ENCODE data around the gene SNX27.

DNA sequence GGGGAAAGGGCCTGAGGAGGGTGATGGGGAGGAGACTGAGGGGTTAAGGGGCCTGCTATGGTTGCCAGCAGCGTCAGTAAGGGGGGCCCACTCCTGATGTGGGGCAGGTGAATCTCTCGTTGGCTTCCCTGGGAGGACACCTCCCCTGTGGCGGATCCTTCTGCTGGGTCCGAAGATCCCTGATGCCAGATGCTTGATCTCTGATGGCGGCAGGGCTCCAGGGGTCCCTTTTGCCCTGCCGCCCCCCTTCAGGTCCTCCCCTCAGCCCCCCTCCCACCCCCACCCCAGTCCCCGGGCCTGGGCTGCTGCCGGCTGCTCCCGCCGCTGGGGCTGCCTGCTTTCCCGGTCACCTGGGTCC, 104.5 kb downstream of the SNX27 start:
- TF ChIP-seq TAF1 (IDR thresholded peaks at IDR 0.05; ENCODE audit: borderline replicate concordance, insufficient read depth, low read length) (no peak), POLR2AphosphoS5 (IDR thresholded peaks at IDR 0.05; ENCODE audit: low read depth, low read length) (no peak)
- TF ChIP-seq, protein P1, sequence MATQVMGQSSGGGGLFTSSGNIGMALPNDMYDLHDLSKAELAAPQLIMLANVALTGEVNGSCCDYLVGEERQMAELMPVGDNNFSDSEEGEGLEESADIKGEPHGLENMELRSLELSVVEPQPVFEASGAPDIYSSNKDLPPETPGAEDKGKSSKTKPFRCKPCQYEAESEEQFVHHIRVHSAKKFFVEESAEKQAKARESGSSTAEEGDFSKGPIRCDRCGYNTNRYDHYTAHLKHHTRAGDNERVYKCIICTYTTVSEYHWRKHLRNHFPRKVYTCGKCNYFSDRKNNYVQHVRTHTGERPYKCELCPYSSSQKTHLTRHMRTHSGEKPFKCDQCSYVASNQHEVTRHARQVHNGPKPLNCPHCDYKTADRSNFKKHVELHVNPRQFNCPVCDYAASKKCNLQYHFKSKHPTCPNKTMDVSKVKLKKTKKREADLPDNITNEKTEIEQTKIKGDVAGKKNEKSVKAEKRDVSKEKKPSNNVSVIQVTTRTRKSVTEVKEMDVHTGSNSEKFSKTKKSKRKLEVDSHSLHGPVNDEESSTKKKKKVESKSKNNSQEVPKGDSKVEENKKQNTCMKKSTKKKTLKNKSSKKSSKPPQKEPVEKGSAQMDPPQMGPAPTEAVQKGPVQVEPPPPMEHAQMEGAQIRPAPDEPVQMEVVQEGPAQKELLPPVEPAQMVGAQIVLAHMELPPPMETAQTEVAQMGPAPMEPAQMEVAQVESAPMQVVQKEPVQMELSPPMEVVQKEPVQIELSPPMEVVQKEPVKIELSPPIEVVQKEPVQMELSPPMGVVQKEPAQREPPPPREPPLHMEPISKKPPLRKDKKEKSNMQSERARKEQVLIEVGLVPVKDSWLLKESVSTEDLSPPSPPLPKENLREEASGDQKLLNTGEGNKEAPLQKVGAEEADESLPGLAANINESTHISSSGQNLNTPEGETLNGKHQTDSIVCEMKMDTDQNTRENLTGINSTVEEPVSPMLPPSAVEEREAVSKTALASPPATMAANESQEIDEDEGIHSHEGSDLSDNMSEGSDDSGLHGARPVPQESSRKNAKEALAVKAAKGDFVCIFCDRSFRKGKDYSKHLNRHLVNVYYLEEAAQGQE (IDR thresholded peaks at IDR 0.05; ENCODE audit: insufficient read depth in 1 of 2, low read depth in 2 of 2, low read length in 2 of 2), result no peak
